Muscle of arm (tissue), 12 donors: ENCODE data around the gene SLC38A8. TPM values are rescaled to one million over a fixed set of nuclear protein-coding genes. Genes with fewer than 3 reads are reported as not detected.

ENCODE experiments used
- DNase-seq: peaks from one replicate; pipeline ENCODE4 v3.0.0-alpha.2; 2013
- polyA plus RNA-seq, 12 donors: library from polyadenylated mRNA; unstranded; fragments of 120-200 nt; gene quantifications; one replicate each; pipeline ENCODE4 v1.2.1, GENCODE V29; 2013; ENCODE audit not compliant: insufficient read length in 12 of 12

The SLC38A8 gene
- polyA plus RNA-seq, 12 donors = not detected

GRCh38 chr16:84032458-84033178, 10.0 kb downstream of the SLC38A8 start:
- DNase-seq = no peak

- no peak for DNase-seq
Observed at GRCh38 chr16:84031556-84031955, 11.0 kb downstream of the SLC38A8 start.

GRCh38 chr16:84029297-84030047, 13.1 kb downstream of the SLC38A8 start:
- no peak for DNase-seq

GRCh38 chr16:84027625-84028024, 15.0 kb downstream of the SLC38A8 start:
- no peak for DNase-seq

- DNase-seq = no peak
Observed at GRCh38 chr16:84026606-84027005, 16.0 kb downstream of the SLC38A8 start.

GRCh38 chr16:84024854-84025253, 17.7 kb downstream of the SLC38A8 start:
- no peak for DNase-seq

- DNase-seq = no peak
Observed at GRCh38 chr16:84022644-84023043, 20.0 kb downstream of the SLC38A8 start.

GRCh38 chr16:84021488-84021887, 21.1 kb downstream of the SLC38A8 start:
- DNase-seq = no peak

- no peak for DNase-seq
Observed at GRCh38 chr16:84020353-84020752, 22.2 kb downstream of the SLC38A8 start.

- DNase-seq = no peak
Observed at GRCh38 chr16:84018710-84019109, 23.9 kb downstream of the SLC38A8 start.

- no peak for DNase-seq
Observed at GRCh38 chr16:84016477-84016876, 26.1 kb downstream of the SLC38A8 start.

- DNase-seq = no peak
Observed at GRCh38 chr16:84015399-84015798, 27.2 kb downstream of the SLC38A8 start.

- no peak for DNase-seq
Observed at GRCh38 chr16:84014570-84015327, 27.8 kb downstream of the SLC38A8 start.

- no peak for DNase-seq
Observed at GRCh38 chr16:84013787-84014569, 28.6 kb downstream of the SLC38A8 start.

- no peak for DNase-seq
Observed at GRCh38 chr16:84009282-84009681, 33.3 kb downstream of the SLC38A8 start.

- DNase-seq = no peak
Observed at GRCh38 chr16:84007965-84008364, 34.6 kb downstream of the SLC38A8 start.

GRCh38 chr16:84007520-84007919, 35.1 kb downstream of the SLC38A8 start:
- no peak for DNase-seq

- no peak for DNase-seq
Observed at GRCh38 chr16:84005391-84005790, 37.2 kb downstream of the SLC38A8 start.

- DNase-seq = no peak
Observed at GRCh38 chr16:84004442-84004841, 38.2 kb downstream of the SLC38A8 start.

GRCh38 chr16:84003038-84003437, 39.6 kb downstream of the SLC38A8 start:
- no peak for DNase-seq

GRCh38 chr16:84001726-84002125, 40.9 kb downstream of the SLC38A8 start:
- DNase-seq = no peak
